Panc1 (cell line): Measurements from ENCODE around the gene PRXL2A.

Source experiments
- CTCF ChIP-seq: fragments of 450-650 bp; IDR thresholded peaks from 2 replicates; pipeline ENCODE4 v1.5.1; 2017; ENCODE audit warnings: mild to moderate bottlenecking
- POLR2AphosphoS5 ChIP-seq: IDR thresholded peaks from 2 replicates; pipeline ENCODE4 v1.6.1; 2012; ENCODE audit warnings: mild to moderate bottlenecking, low read depth, low read length, moderate library complexity
- REST ChIP-seq, 2 experiments: IDR thresholded peaks; 2 replicates each; pipeline ENCODE4 v1.6.1; 2011 to 2012; ENCODE audit warnings: low read depth in 2 of 2, control low read depth in 1 of 2, low read length in 1 of 2, mild to moderate bottlenecking in 1 of 2, moderate library complexity in 1 of 2; ENCODE audit not compliant: insufficient read depth in 1 of 2

- TF ChIP-seq REST (IDR thresholded peaks at IDR 0.05; ENCODE audit: insufficient read depth in 1 of 2, low read depth in 2 of 2, low read length in 1 of 2) (no peak), CTCF (no peak), POLR2AphosphoS5 (no peak)
These were observed 50.3 kb downstream of the PRXL2A start for GRCh38 chr10:80458638-80459037.
